WTC11 (cell line): ENCODE data around the gene FNIP2. TPM values are rescaled to one million over a fixed set of nuclear protein-coding genes. Genes with fewer than 3 reads are reported as not detected.

Experiments
- ATAC-seq: fragments of 200-7000 bp; cut with Tn5 transposase; 2 replicates; pipeline ENCODE4 v1.10.0; 2021; ENCODE audit warnings: mild to moderate bottlenecking, moderate library complexity
- CTCF ChIA-PET: fragments of 300-600 bp; sonication (Branson Sonifier 250); formaldehyde crosslinking; loops from one replicate; lab custom pipeline; 2021; ENCODE audit warnings: antibody characterized with exemption; lab: Charles Lee
- POLR2A ChIA-PET: fragments of 350-600 bp; sonication (Branson Sonifier 250); formaldehyde crosslinking; loops from one replicate; lab custom pipeline; 2021; ENCODE audit warnings: antibody characterized with exemption; lab: Charles Lee
- DNase-seq: peaks from one replicate; pipeline ENCODE4 v3.0.0; 2021; ENCODE audit warnings: low spot score
- H3K27ac Mint-ChIP-seq: 2 replicates; pipeline ENCODE4 v1.8.0; 2021; ENCODE audit warnings: mixed read lengths
- H3K27me3 Mint-ChIP-seq: 2 replicates; pipeline ENCODE4 v1.8.0; 2021; ENCODE audit warnings: low read depth, mild to moderate bottlenecking, moderate library complexity, mixed read lengths
- H3K36me3 Mint-ChIP-seq: 2 replicates; pipeline ENCODE4 v1.8.0; 2021; ENCODE audit warnings: mixed read lengths
- H3K4me1 Mint-ChIP-seq: 2 replicates; pipeline ENCODE4 v1.8.0; 2022; ENCODE audit warnings: mixed read lengths
- H3K4me3 Mint-ChIP-seq: 2 replicates; pipeline ENCODE4 v1.8.0; 2021; ENCODE audit warnings: mild to moderate bottlenecking, moderate library complexity, mixed read lengths
- H3K9me3 Mint-ChIP-seq: 2 replicates; pipeline ENCODE4 v1.8.0; 2021; ENCODE audit warnings: mixed read lengths
- ATF2 ChIP-seq: sonication (generic); formaldehyde crosslinking; IDR thresholded peaks from 2 replicates; pipeline ENCODE4 v1.8.1; 2022; ENCODE audit warnings: low read depth, missing genetic modification reagents, borderline replicate concordance
- E2F5 ChIP-seq: sonication (generic); formaldehyde crosslinking; IDR thresholded peaks from 2 replicates; pipeline ENCODE4 v1.8.1; 2022; ENCODE audit warnings: mild to moderate bottlenecking, moderate library complexity, missing genetic modification reagents
- JAZF1 ChIP-seq: fragments of 250-450 bp; sonication (Bioruptor Pico); IDR thresholded peaks from 2 replicates; pipeline ENCODE4 v1.9.0; 2021; ENCODE audit warnings: moderate library complexity, mild to moderate bottlenecking, inconsistent platforms
- JUN ChIP-seq: sonication (generic); formaldehyde crosslinking; IDR thresholded peaks from 2 replicates; pipeline ENCODE4 v1.8.0; 2023; ENCODE audit warnings: mild to moderate bottlenecking, missing genetic modification reagents
- NR1H2 ChIP-seq: sonication (generic); formaldehyde crosslinking; IDR thresholded peaks from 2 replicates; pipeline ENCODE4 v1.9.0; 2021; ENCODE audit warnings: mild to moderate bottlenecking, moderate library complexity, missing genetic modification reagents
- PREB ChIP-seq: sonication (generic); formaldehyde crosslinking; IDR thresholded peaks from 2 replicates; pipeline ENCODE4 v1.8.1; 2022; ENCODE audit warnings: mild to moderate bottlenecking, missing genetic modification reagents, moderate library complexity, borderline replicate concordance
- PRRX2 ChIP-seq: fragments of 250-450 bp; sonication (Bioruptor Pico); IDR thresholded peaks from 2 replicates; pipeline ENCODE4 v1.8.0; 2021; ENCODE audit warnings: mild to moderate bottlenecking
- RORB ChIP-seq: fragments of 250-450 bp; sonication (Bioruptor Pico); IDR thresholded peaks from 2 replicates; pipeline ENCODE4 v1.9.0; 2021; ENCODE audit warnings: mild to moderate bottlenecking
- SOX15 ChIP-seq: fragments of 250-450 bp; sonication (Bioruptor Pico); IDR thresholded peaks from 2 replicates; pipeline ENCODE4 v1.9.0; 2021; ENCODE audit warnings: mild to moderate bottlenecking
- STAT6 ChIP-seq: sonication (generic); formaldehyde crosslinking; conservative IDR thresholded peaks from 2 replicates; pipeline ENCODE4 v1.8.1; 2023; ENCODE audit warnings: mild to moderate bottlenecking, low read depth, missing genetic modification reagents, moderate library complexity
- TEAD4 ChIP-seq: sonication (generic); formaldehyde crosslinking; IDR thresholded peaks from 2 replicates; pipeline ENCODE4 v1.8.0; 2022; ENCODE audit warnings: mild to moderate bottlenecking, missing genetic modification reagents
- ZMAT4 ChIP-seq: fragments of 250-450 bp; sonication (Bioruptor Pico); IDR thresholded peaks from 2 replicates; pipeline ENCODE4 v1.9.0; 2021; ENCODE audit warnings: mild to moderate bottlenecking
- ZNF512 ChIP-seq: sonication (generic); formaldehyde crosslinking; IDR thresholded peaks from 2 replicates; pipeline ENCODE4 v1.8.1; 2022; ENCODE audit warnings: missing genetic modification reagents, borderline replicate concordance
- total RNA-seq: library from RNA; stranded (reverse); gene quantifications from 3 replicates; pipeline ENCODE4 v1.2.3, GENCODE V29; 2021
- TF ChIP-seq, protein P1 (sequence below): sonication (generic); formaldehyde crosslinking; IDR thresholded peaks from 2 replicates; pipeline ENCODE4 v1.8.0; 2022; ENCODE audit warnings: mild to moderate bottlenecking, missing genetic modification reagents

FNIP2 gene
- total RNA-seq, 1 experiment from 2014 or later: 8.6 TPM

DNA sequence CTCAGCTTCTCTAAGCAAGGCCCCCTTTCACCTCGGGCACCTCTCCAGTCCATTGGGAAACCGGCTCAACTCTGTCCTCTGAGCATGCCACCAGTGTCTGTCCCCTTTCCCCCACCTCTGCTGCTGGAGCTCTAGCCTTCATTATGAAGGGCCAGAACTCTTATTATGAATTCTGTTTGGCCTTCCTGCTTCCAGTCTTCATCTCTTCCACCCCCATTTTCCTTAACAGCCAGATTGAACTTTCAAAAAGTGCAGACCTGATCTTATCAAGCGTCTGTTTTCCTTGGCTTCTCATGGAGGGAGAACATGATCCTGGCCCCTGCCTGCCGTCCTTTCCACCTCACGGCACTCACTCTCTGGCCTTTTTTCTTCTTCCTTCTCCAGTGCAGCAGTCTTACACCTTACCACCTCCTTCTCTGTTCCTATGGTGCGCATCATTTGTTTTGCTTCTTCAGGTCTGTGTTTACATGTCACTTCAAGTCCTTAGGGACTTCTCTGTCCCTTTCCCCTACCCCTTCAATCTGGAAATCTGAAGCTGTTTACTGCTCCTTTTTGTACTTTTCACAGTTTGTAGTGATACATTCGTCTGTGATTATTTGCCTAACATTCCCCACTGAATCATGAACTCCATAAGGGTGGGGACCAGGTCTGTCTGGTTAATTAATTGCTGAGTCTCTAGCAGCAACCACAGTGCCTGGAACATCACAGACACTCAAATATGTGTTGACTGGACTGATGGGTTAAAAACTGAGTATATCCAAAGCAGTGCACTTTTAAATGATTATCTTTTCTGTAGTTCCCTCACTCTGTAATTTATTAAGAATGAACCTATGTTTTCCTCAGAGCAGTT is 55.8 kb downstream of the FNIP2 start (continued):
- TF ChIP-seq RORB (CRISPR knock-in tag): no peak
- no peak for TF ChIP-seq NR1H2 (CRISPR knock-in tag)
- TF ChIP-seq PREB (CRISPR knock-in tag): no peak

GRCh38 chr4:158825433-158826036 is 56.7 kb downstream of the FNIP2 start:
- no peaks in the 10 kb centered on the region for H3K9me3 Mint-ChIP-seq
- TF ChIP-seq E2F5 (CRISPR knock-in tag) (no peak), TEAD4 (no peak), ZNF512 (no peak), SOX15 (no peak), JAZF1 (CRISPR knock-in tag) (no peak), PRRX2 (CRISPR knock-in tag) (no peak), JUN (CRISPR knock-in tag) (no peak), STAT6 (CRISPR knock-in tag) (no peak), ATF2 (no peak), ZMAT4 (CRISPR knock-in tag) (no peak)
- TF ChIP-seq, protein P1, sequence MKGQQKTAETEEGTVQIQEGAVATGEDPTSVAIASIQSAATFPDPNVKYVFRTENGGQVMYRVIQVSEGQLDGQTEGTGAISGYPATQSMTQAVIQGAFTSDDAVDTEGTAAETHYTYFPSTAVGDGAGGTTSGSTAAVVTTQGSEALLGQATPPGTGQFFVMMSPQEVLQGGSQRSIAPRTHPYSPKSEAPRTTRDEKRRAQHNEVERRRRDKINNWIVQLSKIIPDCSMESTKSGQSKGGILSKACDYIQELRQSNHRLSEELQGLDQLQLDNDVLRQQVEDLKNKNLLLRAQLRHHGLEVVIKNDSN (CRISPR knock-in tag): no peak
- POLR2A ChIA-PET: no interaction called here
- DNase-seq (no peak), ATAC-seq (no peak)
- 0 out of 2 replicates have a peak, but pooled peaks cover 2% of the 10 kb centered on the region for H3K36me3 Mint-ChIP-seq
- peaks cover 6% of the 10 kb centered on the region for H3K4me1 Mint-ChIP-seq
- CTCF ChIA-PET: no interaction called here
- H3K27me3 Mint-ChIP-seq: no peaks in the 10 kb centered on the region
- no peak overlapping the region for H3K27ac Mint-ChIP-seq
- H3K4me3 Mint-ChIP-seq: no peak overlapping the region
